NCI-H128 (cell line): ENCODE results near the gene MAST1.

Experiments used
- DNase-seq: peaks from one replicate; lab custom pipeline; 2025; ENCODE audit not compliant: unreplicated experiment; lab: John Stamatoyannopoulos, UW

The MAST1 gene

GRCh38 chr19:12867120-12868099 is 29.1 kb downstream of the MAST1 start:
- DNase-seq, result no peak

DNA sequence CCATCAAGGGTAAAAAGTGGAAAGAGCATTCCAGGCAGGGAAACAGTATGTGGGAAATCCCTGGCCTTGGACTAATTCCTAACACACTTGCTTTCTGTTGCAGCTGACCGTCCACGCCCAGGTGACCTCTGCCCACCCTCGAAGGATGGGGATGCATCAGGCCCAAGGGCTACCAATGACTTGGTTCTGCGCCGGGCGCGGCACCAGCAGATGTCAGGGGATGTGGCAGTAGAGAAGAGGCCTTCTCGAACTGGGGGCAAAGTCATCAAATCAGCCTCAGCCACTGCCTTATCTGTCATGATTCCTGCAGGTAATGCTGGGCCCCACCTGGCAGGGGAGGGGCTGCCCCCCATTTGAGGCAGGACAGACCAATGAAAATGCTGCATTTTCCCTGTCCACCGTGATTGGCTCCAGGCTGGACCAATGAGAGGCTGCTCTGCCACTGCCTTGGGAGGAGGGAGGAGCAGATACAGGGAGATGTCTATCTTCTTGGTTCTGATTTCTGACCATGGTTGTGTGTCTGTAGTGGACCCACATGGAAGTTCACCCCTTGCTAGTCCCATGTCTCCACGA is 30.3 kb downstream of the MAST1 start:
- no peak for DNase-seq

DNA sequence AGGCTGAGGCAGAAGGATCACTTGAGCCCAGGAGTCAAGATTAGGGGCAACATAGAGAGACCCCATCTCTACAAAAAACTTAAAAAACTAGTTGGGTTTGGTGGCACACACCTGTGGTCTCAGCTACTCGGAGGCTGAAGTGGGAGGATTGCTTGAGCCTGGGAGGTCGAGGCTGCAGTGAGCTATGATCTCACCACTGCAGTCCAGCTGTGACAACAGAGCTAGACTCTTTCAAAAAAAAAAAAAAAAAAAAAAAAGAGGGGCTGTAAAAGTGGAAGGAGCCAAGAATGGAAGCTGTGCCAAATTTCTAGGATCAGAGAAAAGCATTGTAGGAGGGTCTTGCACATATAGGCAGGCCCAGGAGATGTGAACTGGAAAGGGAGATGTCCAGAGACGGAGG is 33.4 kb downstream of the MAST1 start:
- DNase-seq, result no peak

- DNase-seq, result no peak
Observed at GRCh38 chr19:12872255-12872654, 33.9 kb downstream of the MAST1 start.

- no peak for DNase-seq
Observed at GRCh38 chr19:12872941-12873890, 34.9 kb downstream of the MAST1 start.

DNA sequence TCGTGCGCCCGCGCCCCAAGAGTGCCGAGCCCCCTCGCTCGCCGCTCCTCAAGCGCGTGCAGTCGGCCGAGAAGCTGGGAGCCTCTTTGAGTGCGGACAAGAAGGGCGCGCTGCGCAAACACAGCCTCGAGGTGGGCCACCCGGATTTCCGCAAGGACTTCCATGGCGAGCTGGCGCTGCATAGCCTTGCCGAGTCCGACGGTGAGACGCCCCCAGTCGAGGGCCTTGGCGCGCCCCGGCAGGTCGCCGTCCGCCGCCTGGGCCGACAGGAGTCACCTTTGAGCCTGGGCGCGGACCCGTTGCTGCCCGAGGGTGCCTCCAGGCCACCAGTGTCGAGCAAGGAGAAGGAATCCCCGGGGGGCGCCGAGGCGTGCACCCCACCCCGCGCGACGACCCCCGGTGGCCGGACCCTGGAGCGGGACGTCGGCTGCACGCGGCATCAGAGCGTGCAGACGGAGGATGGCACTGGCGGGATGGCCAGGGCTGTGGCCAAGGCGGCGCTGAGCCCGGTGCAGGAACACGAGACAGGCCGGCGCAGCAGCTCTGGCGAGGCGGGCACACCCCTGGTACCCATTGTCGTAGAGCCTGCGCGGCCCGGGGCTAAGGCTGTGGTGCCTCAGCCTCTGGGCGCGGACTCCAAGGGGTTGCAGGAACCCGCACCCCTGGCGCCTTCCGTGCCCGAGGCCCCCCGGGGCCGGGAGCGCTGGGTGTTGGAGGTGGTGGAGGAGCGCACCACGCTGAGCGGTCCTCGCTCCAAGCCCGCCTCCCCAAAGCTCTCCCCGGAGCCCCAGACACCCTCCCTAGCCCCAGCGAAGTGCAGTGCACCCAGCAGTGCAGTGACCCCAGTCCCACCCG is 35.8 kb downstream of the MAST1 start:
- no peak for DNase-seq

DNA sequence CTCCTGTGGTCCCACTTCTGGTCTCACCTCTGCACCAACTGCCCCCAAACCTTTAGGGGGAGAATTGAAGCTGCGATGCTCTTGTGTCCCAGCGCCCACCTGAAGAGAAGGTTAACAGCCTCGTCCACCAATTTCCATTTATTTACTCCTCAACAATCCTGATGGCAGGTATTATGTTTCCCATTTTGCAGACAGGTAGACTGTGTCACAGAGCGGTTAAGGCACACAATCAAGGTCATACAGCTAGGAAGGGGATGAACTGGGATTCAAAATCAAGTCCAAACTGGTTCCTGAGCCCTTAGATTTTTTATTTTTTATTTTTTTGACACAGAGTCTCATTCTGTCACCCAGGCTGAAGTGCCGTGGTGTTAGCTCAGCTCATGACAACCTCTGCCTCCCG is 36.8 kb downstream of the MAST1 start:
- no peak for DNase-seq

DNA sequence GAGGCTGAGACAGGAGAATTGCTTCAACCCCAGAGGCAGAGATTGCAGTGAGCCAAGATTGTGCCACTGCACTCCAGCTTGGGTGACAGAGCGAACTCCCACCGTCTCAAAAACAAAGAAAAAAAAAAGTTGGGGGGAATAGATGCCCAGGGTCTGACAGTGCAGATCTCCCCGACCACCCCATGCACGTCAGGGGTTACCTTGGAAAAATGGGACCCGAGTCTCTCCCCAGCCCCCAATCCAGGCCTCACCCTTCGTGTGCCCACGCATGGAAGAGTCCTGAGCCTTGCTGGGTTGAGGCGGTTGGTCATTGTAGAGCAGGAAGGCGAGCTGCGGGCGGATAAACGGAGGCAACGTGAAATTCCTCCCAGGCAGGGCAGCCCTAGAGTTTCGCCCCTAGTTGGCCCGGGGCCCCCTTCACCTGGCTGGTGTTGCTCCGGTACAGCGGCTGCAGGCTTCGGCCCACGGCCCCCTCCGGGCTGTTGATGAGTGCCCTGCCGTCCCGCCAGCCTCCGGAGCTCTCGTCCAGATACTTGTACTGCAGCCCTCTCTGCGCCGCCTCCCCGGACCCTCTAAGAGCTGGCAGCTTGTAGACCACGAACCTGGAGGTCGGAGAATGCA is 42.3 kb downstream of the MAST1 start:
- DNase-seq, result no peak

DNA sequence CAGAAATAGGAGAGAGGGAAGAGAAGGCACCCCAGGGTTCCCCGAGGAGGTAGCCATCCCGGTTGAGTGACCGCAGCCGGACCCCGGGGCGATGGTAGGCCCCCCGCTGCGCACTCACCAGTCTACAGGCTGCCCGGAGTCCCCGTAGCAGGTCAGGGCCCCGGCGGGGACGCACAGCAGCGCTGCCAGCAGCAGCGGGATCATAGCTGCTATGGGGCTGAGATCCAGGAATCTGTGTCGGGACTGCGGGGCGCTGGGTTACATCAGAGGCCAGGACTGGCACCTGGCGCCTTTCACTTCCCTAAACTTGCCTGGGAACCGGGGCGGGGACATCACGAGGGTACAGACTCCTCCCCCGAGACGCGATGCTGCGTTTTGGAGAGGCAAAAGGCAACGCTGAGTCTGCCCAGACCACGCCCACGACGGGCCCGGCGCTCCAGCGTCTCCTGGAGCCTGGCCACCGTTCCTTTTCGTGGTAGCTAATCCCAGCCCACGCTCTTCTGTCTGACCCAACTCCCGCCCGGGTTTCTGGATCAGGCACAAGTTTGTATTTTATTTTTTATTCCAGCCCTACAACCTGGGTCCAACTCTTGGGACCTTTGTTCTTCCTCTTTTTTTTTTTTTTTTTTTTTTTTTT is 43.0 kb downstream of the MAST1 start, which contains the start of gene DNASE2:
DNASE2 (minus strand) TSS at position 278 of the 637 bp plus-strand sequence; CDS start at position 204, 74 bp downstream.
- peak; percentile 95 for DNase-seq

DNA sequence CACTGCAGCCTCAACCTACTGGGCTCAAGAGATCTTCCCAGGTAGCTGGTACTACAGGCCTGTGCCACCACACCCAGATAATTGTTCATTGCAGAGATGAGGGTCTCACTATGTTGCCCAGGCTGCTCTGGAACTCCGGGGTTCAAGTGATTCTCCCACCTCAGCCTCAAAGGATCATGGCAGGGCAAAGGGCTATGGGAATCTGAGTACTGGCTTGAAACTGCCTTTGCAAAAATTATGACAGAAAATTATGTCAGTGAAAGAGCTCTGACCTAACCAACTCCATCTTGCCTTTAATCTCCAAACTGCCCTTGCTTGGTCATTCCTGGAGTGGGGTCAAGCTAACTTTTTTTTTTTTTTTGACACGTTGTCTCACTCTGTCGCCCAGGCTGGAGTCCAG is 44.3 kb downstream of the MAST1 start:
- no peak for DNase-seq

- no peak for DNase-seq
Observed at GRCh38 chr19:12884202-12884601, 45.9 kb downstream of the MAST1 start.

DNA sequence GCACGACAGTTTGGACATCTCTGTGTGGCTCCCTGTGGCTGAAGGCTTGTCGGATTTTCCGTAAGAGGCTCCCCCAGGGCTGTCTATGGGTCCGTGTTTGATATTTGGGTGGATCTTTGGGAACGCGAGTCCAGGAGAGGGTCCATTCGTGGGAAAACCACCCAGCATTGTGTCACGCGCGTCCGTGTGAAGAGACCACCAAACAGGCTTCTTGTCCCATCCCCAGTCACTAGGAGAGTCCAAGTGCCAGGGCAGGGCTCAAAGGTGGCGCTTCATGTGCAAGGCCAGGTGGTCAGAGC is 46.3 kb downstream of the MAST1 start:
- DNase-seq, result no peak

DNA sequence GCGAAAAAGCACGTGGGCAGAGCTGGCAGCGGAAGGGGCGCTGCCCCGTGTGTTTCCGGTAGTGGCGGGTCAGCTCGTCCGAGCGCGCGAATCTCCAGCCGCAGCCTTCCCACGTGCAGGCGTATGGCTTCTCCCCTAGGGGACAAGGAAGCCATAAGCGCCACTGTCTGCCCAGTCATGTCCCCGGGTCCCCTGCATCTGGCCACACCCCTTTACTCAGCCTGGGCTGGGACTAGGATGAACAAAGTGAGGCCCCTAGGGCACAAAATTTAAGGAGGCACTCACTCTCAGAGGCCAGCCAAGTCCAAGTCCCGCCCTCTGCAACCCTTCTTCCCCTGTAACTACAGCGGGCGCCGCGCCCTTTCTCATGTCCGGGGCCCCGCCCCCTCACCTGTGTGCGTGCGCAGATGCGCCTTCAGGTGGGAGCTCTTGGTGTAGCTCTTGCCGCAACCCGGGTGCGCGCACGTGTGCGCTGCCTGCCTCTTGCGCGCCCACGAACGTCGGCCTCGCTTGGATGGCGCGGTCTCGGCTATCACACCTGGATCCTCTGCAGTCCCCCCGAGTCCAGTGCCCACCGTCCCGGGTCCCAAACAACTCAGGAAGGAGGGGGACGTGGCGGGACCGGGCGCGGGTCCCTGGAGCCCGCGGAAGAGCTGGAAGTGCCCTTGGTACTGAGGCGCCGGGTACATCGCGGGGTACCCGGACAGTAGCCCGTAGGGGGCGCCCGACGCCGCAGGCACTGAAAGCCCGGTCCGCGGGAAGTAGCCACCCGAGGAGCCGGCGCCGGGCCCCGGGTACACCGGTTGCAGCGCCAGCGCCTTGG is 46.8 kb downstream of the MAST1 start:
- peak; percentile 86 for DNase-seq

GRCh38 chr19:12885749-12886650 is 47.7 kb downstream of the MAST1 start:
- no peak for DNase-seq

GRCh38 chr19:12886651-12886968 is 48.3 kb downstream of the MAST1 start:
- DNase-seq, result no peak

DNA sequence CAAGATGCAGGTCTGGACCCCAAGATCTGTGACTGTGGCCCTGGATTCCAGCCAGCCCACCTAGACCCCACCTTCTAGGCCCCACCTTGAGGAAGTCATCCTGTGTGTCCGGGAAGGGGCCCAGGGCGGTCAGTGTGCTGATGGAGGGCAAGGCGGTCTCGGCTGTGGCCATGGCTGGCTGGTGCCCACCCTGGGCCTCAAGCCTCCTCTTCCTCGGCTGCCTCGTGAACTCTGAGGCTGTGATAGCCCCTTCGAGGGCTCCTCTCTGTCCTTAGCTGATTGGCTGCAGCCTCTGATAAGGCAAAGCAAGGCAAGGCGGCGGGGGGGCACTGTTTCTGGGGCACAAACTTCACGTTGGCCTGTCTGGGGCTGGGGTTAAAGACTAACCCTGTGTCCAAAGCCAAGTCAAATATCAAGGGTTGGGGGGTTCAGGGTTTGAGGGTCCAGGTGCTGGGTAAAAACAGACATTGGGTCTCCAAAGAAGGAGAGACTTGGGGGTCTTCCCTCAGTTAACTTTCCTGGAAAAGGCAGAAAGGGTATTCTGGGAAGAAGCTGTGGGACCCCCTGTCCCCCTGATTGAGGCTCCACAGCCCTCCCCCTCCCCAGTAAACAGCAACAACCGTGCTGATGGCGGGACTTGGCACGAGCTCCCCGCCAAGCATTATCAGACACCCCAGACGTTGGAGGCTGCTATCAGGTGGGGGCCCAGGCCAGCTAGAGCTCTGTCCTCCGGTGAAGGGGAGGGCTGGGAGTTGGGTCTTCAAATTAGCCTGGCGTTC is 48.8 kb downstream of the MAST1 start, which contains the start of gene KLF1:
KLF1 (minus strand) TSS at position 233 of the 779 bp plus-strand sequence; CDS start at position 172, 61 bp downstream.
- DNase-seq, result no peak
